ENCODE data around the gene BTNL2.

- TF ChIP-seq CTCF (IDR thresholded peaks at IDR 0.05; ENCODE audit: low read depth, low read length) (no peak), EZH2phosphoT487 (IDR thresholded peaks at IDR 0.05; ENCODE audit: low read depth) (no peak)
These were observed 41.0 kb upstream of the BTNL2 start for GRCh38 chr6:32447932-32448331.
